Skeletal muscle satellite cell (primary cell): ENCODE results near the gene AP3D1.
"Not testable (repeated sequence)": the region's sequence is repeated elsewhere in the genome, so short reads cannot be mapped to it uniquely, and the experiment has no call there.

Experiments
- H3K27me3 ChIP-seq: 2 replicates; pipeline ENCODE4 v1.7.0; 2013; ENCODE audit warnings: low read length; ENCODE audit not compliant: control insufficient read depth, insufficient read depth
- H3K36me3 ChIP-seq: 2 replicates; pipeline ENCODE4 v1.7.0; 2013; ENCODE audit warnings: mild to moderate bottlenecking, control low read depth, low read length; ENCODE audit not compliant: insufficient read depth
- H3K4me1 ChIP-seq: 2 replicates; pipeline ENCODE4 v1.7.0; 2013; ENCODE audit warnings: low read length; ENCODE audit not compliant: control insufficient read depth, insufficient read depth
- H3K4me2 ChIP-seq: 2 replicates; pipeline ENCODE4 v1.7.0; 2013; ENCODE audit warnings: mild to moderate bottlenecking, low read length
- H3K4me3 ChIP-seq: 2 replicates; pipeline ENCODE4 v1.7.0; 2013; ENCODE audit warnings: low read length
- H3K9ac ChIP-seq: 2 replicates; pipeline ENCODE4 v1.7.0; 2013; ENCODE audit warnings: mild to moderate bottlenecking, low read depth, low read length, moderate library complexity
- H3K9me3 ChIP-seq: replicated peaks from 2 replicates; pipeline ENCODE4 v1.7.0; 2013; ENCODE audit warnings: mild to moderate bottlenecking, control low read depth, low read length

Gene AP3D1

GRCh38 chr19:2086695-2087620 is 64.4 kb downstream of the AP3D1 start:
- Histone ChIP-seq H3K36me3 (peaks cover 21% of the 10 kb centered on the region), H3K4me1 (peaks cover 26% of the 10 kb centered on the region)
- H3K4me3 ChIP-seq, H3K9ac ChIP-seq, H3K27me3 ChIP-seq, H3K9me3 ChIP-seq, H3K4me2 ChIP-seq: not testable (repeated sequence)

DNA sequence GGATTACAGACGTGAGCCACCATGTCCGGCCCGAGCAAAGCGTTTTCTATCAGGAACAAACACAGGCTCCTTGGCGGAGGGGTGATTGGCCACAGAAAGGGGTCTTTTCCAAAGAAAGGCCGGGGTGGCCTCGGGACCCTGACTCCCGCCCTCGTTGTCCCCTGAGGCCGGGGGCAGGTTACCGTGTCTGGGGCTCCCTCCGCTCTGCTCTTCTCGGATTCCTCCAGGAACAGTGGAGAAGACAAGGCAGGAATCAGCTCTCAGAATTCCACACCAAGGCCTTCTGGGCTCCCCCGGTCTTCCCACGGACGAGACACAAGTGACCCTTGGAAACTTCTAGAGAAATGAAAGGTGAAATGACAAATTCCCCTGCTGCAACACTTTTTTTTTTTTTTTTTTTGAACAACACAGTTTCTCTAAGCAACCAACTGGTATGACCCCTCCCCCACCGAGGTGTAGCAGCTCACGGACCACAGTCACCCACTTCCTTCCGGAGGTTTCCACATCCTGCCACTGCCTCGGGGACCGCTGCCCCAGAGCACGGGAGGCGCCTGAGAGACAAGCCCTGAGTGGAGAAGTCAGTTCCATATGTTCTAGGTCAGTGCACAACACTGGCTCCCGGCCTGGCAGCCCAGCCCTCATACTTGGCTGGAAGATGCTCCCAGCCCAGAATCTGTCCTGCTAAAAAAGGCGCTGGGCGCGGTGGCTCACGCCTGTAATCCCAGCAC is 66.2 kb downstream of the AP3D1 start:
- Histone ChIP-seq H3K9ac (no peak overlapping the region), H3K4me2 (no peak overlapping the region), H3K4me1 (peaks cover 14% of the 10 kb centered on the region), H3K4me3 (no peak overlapping the region), H3K27me3 (no peaks in the 10 kb centered on the region), H3K9me3 (no peaks in the 10 kb centered on the region), H3K36me3 (peaks cover 31% of the 10 kb centered on the region)

DNA sequence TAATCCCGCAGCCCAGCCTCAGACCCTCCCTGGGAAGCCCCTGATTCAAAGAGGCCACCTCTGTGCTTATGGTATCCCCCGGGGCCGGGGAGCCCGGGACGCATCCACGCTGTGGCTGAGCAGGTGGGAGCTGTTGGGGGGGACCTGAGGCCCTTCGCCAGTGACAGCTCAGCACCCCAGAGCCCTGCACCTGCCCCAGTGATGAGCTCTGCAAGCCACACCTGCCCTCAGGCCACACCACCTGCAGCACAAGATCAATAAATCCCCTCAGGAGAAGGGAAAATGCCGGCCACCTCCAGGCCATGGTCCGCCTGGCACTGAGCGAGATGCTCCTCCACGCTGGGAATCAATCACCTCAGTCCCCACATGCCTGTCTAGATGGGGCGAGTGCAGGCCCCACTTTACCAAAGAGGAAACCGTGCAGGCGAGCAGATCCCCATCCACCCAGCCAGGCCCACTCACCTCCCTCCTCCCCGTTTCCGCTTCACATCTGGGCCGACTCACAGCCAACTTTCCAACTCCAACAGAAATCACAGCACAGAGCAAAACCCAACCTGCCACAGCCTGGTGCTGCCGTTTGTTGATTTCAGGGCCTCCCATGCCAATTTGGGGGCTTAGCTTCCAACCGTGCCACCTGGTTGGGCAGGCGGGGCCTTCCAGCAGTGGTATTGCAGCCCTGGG is 68.1 kb downstream of the AP3D1 start:
- Histone ChIP-seq H3K9me3 (no peaks in the 10 kb centered on the region), H3K4me3 (no peak overlapping the region), H3K36me3 (peaks cover 49% of the 10 kb centered on the region), H3K4me2 (no peak overlapping the region), H3K9ac (no peak overlapping the region), H3K4me1 (no peaks in the 10 kb centered on the region), H3K27me3 (no peaks in the 10 kb centered on the region)

GRCh38 chr19:2081873-2082810 is 69.2 kb downstream of the AP3D1 start:
- H3K4me2 ChIP-seq: no peak overlapping the region
- no peak overlapping the region for H3K4me3 ChIP-seq
- peaks cover 61% of the 10 kb centered on the region for H3K36me3 ChIP-seq
- H3K4me1 ChIP-seq: no peaks in the 10 kb centered on the region
- H3K9ac ChIP-seq: no peak overlapping the region
- no peaks in the 10 kb centered on the region for H3K27me3 ChIP-seq
- H3K9me3 ChIP-seq: no peaks in the 10 kb centered on the region

DNA sequence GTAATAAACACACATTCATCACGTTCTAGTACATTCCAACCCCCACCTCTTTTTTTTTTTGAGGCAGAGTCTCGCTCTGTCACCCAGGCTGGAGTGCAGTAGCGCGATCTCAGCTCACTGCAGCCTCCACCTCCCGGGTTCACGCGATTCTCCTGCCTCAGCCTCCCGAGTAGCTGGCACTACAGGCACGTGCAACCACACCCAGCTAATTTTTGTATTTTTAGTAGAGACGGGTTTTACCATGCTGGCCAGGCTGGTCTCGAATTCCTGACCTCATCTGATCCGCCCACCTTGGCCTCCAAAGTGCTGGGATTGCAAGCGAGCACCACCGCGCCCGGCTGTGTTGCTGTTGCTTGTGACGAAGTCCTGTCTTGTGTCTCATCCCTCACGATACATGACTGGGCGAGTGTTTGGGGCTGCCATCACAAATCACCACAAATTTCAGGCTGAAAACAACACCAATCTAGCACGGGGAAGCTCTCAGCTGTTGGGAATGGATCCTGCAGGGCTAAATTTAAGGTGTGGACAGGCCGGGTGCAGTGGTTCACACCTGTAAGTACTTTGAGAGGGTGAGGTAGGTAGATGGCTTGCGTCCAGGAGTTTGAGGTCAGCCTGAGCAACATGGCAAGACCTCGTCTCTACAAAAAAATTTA is 70.9 kb downstream of the AP3D1 start:
- Histone ChIP-seq H3K36me3 (peaks cover 70% of the 10 kb centered on the region), H3K4me1 (no peaks in the 10 kb centered on the region), H3K9ac (no peak overlapping the region), H3K9me3 (no peaks in the 10 kb centered on the region), H3K4me3 (no peak overlapping the region), H3K27me3 (no peaks in the 10 kb centered on the region), H3K4me2 (no peak overlapping the region)

DNA sequence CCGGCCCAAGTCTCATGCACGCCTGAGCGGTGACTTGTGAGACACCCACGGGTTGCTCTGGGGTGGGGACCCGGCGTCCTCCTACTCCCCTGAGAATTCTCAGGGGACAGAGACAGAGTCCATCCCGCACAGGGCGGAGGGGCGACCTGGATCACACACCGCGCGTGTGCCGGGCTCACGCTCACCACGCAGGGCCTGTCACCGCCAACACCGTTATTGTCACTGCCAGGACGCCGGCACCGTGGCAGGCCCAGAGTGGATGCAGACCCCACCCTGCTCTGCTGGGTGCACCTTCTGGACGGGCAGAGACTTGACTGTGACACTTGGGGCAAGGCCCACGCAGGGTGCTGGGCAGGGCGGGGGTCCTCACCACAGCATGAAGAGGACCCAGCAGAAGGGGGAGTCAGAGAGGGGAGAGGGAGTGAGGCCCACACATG is 71.5 kb downstream of the AP3D1 start:
- no peak overlapping the region for H3K9ac ChIP-seq
- peaks cover 73% of the 10 kb centered on the region for H3K36me3 ChIP-seq
- no peak overlapping the region for H3K4me2 ChIP-seq
- H3K27me3 ChIP-seq: no peaks in the 10 kb centered on the region
- no peaks in the 10 kb centered on the region for H3K9me3 ChIP-seq
- H3K4me1 ChIP-seq: no peaks in the 10 kb centered on the region
- no peak overlapping the region for H3K4me3 ChIP-seq

DNA sequence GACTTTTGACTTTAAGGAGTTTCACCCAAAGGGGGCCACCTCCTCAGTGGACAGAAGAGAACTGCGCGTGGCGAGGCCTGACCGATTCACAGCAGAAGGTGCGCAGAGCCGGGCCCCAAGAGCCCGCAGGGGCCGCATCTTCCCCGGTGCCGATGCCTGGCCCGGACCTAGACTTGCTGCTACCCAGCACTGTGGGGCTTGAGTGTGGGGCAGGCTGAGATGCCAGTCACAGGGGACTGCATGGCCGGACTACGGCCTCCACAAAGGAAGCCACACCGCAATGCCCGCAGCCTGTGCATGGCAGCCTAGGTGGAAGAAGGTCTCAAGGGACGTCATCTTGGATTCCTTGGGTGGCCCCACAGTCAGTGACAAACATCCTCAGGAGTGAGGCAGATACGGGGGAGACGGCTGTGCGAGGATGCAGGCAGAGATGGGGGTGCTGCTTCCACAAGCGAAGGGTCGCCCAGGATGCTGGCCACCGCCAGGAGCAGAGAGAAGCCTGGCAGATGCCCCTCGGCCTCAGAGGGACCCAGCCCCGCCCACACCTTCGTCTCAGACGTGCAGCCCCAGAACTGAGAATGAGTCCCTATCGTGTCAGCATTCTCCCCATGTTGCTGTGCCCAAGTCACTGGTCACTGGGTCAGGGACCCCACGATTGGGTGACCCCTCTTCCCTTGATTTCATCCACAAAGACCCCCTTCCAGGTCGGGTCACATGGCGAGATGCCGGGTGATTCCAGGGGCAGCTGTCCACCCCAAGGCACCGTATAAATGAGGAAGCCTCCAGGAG is 72.1 kb downstream of the AP3D1 start:
- H3K9ac ChIP-seq: no peak overlapping the region
- H3K4me3 ChIP-seq: no peak overlapping the region
- no peaks in the 10 kb centered on the region for H3K9me3 ChIP-seq
- H3K4me2 ChIP-seq: no peak overlapping the region
- peaks cover 73% of the 10 kb centered on the region for H3K36me3 ChIP-seq
- H3K4me1 ChIP-seq: no peaks in the 10 kb centered on the region
- H3K27me3 ChIP-seq: no peaks in the 10 kb centered on the region

- Histone ChIP-seq H3K9me3 (no peaks in the 10 kb centered on the region), H3K4me1 (no peaks in the 10 kb centered on the region), H3K4me3 (no peak overlapping the region), H3K4me2 (no peak overlapping the region), H3K36me3 (peaks cover 71% of the 10 kb centered on the region), H3K27me3 (no peaks in the 10 kb centered on the region), H3K9ac (no peak overlapping the region)
Measured at GRCh38 chr19:2077833-2078619, 73.3 kb downstream of the AP3D1 start.

DNA sequence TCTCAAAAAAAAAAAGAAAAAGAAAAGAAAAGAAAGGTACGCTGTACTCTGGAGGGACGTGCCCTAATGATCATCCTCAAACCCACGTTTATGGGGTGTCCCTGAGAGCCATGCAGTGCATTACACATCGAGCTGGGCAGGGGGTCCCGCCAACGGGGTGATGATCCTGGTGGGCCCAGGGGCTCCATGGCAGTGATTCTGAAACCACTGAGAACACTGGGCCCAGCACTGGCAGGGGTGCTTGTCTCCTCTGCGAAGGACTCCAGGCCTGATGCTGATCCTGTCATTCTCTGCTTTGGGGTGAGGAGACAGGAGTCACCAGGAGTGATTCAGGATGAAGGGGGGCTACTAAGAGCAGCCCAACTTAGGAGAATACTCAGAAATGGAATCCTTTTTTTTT is 74.0 kb downstream of the AP3D1 start:
- H3K4me3 ChIP-seq: no peak overlapping the region
- H3K27me3 ChIP-seq: no peaks in the 10 kb centered on the region
- no peaks in the 10 kb centered on the region for H3K9me3 ChIP-seq
- H3K36me3 ChIP-seq: peaks cover 72% of the 10 kb centered on the region
- no peaks in the 10 kb centered on the region for H3K4me1 ChIP-seq
- H3K4me2 ChIP-seq: no peak overlapping the region
- no peak overlapping the region for H3K9ac ChIP-seq
